ENCODE results near the gene LHPP. TPM values are rescaled to one million over a fixed set of nuclear protein-coding genes. Genes with fewer than 3 reads are reported as not detected.

LHPP gene
- total RNA-seq, 1 donor from 2014 or later: 2.4 TPM

DNA sequence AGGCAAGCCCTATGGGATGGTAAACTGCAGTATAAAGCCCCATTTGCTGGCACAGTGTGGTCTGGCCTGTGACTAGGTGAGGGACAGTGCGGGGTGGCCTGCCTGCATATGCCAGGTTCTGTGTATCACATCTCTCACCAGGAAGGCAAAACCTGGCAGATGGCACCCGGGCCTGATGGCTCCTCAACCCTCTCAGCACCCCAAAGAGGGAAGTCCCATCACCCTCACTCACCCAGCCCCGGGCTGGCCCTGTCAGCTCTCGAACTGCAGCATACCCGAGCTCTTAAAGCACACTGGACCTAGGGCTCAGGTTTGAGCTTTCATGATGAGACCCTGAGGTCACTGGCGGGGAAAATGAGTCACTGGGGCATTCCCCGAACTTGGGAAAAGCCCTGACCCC lies 130.5 kb downstream of the LHPP start:
- DNase-seq (ENCODE audit: low read depth, low spot score): no peak

DNA sequence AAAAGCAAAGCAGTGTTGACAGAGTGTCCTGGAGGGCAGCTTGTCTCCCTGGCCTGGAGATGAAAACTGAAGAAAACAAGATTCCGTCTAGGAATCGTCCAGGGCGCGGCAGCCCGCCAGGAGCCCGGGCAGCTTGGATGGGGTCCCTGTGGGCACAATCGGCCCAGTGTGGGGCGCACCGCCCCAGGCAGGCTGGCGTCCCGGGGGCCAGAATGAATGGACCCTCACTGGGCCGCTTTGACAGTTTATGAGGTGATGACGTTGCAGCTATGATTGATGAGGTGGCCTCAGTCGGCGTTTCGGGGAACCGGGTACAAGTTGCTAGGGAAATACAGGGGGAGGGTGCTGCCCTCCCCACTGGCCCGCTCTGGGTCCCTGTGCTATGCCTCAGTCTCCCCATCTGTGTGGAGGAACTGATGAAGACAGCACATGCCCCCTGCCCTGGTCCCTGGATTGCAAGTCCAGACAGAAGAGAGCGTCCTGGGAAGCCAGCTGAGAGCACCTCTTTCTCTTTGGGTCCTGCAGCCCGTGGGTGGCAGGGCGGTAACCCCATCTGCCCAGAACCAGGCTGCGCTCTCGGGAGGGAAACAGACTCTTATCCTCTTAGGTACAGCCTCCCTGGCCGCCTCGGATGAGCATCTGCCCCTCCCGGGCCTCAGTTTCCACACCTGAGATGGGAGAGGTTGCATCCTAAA lies 131.3 kb downstream of the LHPP start:
- DNase-seq (ENCODE audit: low read depth, low spot score): no peak

DNA sequence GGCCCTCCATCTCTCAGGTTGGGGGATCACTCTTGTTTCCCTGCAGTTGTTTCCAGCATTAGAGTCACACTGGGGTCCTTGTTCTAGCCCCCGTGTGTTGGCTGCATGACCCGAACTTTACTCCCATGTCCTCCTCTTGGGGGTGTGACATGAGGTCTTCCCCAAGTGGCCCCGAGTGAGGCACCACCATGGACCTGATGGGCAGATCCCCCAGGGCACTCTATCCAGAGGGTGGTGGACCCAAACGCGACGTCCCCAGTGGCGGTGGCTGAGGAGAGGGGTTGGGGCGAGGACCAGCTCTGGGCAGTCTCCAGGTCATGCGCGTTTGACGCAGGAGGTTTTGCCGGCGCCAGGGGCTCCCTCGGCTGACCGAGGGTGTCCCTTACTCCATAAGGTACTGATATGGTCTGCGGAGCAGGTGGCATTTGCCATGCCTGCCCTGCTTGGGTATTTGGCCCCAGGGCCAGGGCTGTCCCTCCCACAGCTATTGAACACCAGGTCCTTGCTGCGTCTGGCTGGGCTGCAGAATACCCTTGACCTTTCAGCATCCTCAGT lies 131.9 kb downstream of the LHPP start:
- no peak for DNase-seq (ENCODE audit: low read depth, low spot score)

- DNase-seq (ENCODE audit: low read depth, low spot score): no peak
Observed at GRCh38 chr10:124594240-124594639, 132.6 kb downstream of the LHPP start.

GRCh38 chr10:124595143-124595883 lies 133.7 kb downstream of the LHPP start:
- DNase-seq (ENCODE audit: low read depth, low spot score): no peak

GRCh38 chr10:124596116-124596785 lies 134.6 kb downstream of the LHPP start:
- DNase-seq (ENCODE audit: low read depth, low spot score): no peak

- no peak for DNase-seq (ENCODE audit: low read depth, low spot score)
Observed at GRCh38 chr10:124596962-124597845, 135.6 kb downstream of the LHPP start.

GRCh38 chr10:124597846-124598165 lies 136.2 kb downstream of the LHPP start:
- no peak for DNase-seq (ENCODE audit: low read depth, low spot score)

DNA sequence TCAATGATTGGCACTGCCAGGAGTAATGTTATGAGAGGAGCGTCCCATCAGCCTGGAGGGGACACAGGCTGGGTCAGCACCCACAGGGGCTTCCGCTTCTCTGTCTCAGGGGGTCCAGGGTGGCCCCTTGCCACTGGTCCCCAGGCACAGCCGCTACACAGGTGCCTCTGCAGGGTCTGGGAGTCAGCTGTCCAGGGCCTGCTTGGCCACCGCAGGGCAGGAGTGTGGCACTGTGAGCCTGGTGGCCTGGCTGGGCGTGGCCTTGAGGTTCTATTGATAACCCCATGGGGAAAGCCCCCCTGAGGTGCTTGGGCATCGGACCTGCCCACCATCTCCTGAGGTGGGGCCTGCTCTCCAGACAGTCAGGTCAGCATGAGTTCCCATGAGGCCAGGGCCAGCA lies 136.6 kb downstream of the LHPP start:
- DNase-seq (ENCODE audit: low read depth, low spot score): no peak

DNA sequence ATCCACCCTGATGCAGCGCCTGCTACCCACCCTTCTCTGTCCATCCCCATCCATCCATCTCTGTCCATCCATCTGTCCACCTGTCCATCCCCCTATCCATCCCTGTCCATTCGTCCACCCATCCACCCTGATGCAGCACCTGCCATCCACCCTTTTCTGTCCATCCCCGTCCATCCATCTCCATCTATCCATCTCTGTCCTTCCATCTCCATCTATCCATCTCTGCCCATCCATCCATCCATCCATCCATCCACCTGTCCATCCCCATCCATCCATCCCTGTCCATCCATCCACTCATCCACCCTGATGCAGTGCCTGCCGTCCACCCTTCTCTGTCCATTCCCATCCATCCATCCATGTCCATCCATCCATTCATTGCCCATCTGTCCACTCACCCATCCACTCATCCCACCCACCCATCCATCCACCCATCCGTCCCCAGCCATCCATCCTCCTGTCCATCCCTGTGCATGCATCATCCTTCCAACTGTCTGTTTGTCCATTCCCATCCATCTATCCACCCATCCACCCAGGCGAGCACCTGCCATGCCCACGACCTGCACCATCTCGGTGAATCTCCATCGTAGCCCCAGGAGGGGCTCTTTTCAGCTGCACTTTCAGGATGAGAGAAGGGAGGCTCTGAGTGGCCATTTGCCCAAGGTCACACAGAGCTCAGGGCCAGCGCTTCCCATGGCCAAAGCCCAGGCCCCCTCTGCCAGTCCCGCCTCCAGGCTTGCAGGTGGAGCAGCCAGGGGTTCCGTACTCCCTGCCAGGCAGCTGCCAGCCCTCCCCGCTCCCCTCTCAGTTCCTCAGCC lies 137.4 kb downstream of the LHPP start:
- DNase-seq (ENCODE audit: low read depth, low spot score): no peak

DNA sequence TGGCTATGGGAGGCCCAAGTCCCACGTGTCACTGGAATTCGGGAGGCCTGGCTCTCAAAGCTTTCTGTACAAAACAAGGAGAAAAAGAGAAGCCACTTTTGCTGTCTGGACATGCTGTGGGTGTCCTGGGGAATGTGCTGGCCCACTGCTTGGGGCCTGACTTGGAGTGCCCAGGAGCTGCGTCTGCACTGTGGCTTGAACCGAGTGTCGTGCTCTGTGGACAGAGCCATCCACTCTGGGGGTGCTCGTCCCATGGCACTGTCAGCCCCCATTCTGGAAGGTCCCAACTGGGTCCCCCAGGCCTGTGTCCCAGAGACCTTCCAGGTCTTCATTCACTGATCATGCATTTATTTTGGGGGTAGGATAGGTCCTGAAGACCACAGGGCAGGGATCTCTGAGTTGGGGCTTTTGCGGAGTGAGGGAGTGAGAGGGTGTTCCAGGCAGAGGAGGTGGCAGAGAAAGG lies 138.0 kb downstream of the LHPP start:
- no peak for DNase-seq (ENCODE audit: low read depth, low spot score)

GRCh38 chr10:124600051-124600880 lies 138.6 kb downstream of the LHPP start:
- no peak for DNase-seq (ENCODE audit: low read depth, low spot score)

DNA sequence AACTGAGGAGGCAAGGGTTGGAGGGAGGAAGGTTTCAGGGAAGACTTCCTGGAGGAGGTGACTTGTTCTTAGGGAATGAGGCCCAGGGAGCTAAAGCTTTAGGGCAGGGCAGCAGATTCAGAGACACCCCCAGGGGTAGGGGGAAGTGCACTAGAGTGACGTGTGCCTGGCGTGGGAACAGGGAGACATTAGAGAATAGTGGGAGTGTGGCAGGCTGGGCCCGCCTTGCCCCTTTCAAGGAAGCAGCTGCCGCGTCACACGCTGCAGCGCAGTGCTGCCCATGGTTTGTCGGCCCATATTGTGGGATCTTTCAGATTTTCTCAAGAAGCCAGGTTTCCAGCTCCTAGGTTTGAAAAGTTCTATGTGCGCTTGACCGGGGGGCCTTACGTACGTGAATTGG lies 139.4 kb downstream of the LHPP start:
- no peak for DNase-seq (ENCODE audit: low read depth, low spot score)

GRCh38 chr10:124601431-124602120 lies 140.0 kb downstream of the LHPP start:
- DNase-seq (ENCODE audit: low read depth, low spot score): no peak

- no peak for DNase-seq (ENCODE audit: low read depth, low spot score)
Observed at GRCh38 chr10:124602121-124602561, 140.5 kb downstream of the LHPP start.

- DNase-seq (ENCODE audit: low read depth, low spot score): no peak
Observed at GRCh38 chr10:124602646-124603365, 141.2 kb downstream of the LHPP start.

DNA sequence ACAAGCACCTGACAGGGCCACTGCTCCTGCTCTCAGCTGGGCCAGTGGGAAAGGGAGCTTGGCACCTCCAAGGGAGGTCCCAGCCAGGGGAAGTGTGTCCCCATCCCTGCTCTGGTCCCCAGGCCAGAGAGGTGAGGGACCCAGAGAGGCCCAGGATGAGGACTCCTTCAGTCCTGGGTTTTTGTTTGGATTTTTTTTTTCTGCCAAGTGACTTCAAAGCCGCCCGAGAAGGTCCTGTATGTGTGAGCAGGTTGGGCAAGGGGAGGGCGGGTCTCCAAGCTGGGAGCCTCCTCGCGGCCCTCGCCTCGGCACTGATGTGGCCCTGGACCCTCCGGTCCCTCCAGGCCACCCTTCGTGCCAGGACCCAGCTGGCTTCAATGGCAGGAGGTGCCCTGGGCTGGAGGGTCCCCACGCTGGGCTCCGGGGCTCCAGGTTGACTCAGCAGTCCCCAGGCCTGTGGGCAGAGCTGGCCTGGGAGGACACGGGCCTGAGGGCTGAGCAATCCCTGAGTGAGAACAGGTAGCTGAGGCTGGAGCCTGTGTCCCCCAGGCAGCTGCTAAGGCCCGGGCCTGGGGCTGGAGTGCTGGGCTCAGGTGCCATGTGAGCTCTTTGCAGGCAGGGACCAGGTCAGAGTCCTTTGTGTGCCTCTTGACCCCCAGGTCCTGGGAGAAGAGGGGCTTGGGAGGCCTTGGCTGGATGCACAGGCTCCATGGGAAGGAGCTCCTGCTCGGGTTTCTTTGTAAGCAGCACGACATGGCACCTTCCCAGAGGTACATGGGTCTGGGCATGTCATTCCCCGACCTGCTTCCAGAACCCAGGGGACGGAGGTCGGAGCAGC lies 142.0 kb downstream of the LHPP start:
- DNase-seq (ENCODE audit: low read depth, low spot score): no peak

All from pulmonary artery endothelial cell (primary cell).